ENCODE measurements around the gene NPC2. TPM values are rescaled to one million over a fixed set of nuclear protein-coding genes. Genes with fewer than 3 reads are reported as not detected.

NPC2 gene
- total RNA-seq, 4 donors from 2014 or later: 229 to 483 (median 297) TPM

DNA sequence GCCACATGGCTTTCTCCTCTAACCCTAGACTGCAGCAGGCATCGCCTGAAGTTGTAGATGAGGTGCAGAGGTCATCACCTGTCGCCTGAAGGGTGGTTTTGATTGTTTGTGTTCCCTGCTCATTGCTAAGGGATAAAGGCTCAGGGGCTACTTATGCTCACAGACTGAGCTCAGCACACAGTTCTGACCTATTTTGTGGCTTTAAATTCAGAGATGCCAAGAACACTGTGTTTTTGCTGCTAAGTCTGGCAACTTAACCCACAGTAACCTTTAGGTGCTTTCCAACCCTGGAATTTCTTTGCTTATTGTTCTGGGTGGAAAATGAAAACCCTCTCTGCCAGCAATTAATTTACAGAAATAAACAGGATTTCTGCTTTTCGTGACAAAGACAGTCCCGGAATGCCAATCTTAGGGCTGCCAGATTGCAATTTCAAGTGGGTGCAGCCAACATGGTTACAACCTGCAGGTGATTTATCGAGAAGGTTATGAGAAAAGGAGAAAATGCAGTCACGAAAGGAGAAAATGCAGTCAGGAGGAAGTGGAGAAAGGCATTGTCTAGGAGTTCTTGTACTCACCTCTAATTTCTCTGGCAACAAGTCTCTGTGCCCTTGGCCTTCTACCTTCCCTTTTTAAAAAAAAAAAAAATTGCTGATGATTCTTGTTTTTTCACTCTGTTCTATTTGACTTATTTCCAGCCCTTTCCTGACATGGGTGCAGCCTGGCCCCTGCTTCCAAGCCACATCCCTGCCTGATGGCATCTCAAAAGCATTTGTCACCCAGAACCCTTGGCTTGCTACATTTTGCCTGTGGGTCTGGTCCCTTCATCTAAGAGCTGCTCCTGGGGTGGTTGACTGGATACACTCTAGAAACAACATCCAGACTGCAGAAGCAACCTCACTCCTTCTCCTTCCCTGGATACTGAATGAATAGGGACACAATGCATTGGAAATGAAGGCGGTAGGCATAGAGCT, 23.3 kb downstream of the NPC2 start:
- no peak overlapping the region for H3K4me3 ChIP-seq (ENCODE audit: low read depth, poor library complexity, severe bottlenecking)
- DNase-seq (ENCODE audit: low spot score in 2 of 2): no peak
- intact Hi-C loops (cut with DNase I; ENCODE audit: low total_unique reads): no loop called here
- WGBS, 2 donors: 39 to 44% methylated on average over 7 of the region's 7 CpGs
- TF ChIP-seq POLR2A (IDR thresholded peaks at IDR 0.05): no peak
- TF ChIP-seq, protein P1, sequence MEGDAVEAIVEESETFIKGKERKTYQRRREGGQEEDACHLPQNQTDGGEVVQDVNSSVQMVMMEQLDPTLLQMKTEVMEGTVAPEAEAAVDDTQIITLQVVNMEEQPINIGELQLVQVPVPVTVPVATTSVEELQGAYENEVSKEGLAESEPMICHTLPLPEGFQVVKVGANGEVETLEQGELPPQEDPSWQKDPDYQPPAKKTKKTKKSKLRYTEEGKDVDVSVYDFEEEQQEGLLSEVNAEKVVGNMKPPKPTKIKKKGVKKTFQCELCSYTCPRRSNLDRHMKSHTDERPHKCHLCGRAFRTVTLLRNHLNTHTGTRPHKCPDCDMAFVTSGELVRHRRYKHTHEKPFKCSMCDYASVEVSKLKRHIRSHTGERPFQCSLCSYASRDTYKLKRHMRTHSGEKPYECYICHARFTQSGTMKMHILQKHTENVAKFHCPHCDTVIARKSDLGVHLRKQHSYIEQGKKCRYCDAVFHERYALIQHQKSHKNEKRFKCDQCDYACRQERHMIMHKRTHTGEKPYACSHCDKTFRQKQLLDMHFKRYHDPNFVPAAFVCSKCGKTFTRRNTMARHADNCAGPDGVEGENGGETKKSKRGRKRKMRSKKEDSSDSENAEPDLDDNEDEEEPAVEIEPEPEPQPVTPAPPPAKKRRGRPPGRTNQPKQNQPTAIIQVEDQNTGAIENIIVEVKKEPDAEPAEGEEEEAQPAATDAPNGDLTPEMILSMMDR (IDR thresholded peaks at IDR 0.05): no peak

- DNase-seq (ENCODE audit: low spot score in 2 of 2): no peak
- no peak overlapping the region for H3K4me3 ChIP-seq (ENCODE audit: low read depth, poor library complexity, severe bottlenecking)
- TF ChIP-seq, protein P1 (IDR thresholded peaks at IDR 0.05): no peak
- no peak for TF ChIP-seq POLR2A (IDR thresholded peaks at IDR 0.05)
- WGBS, 2 donors: 84 to 100% methylated on average over 3 of the region's 3 CpGs
- intact Hi-C loops (cut with DNase I; ENCODE audit: low total_unique reads): no loop called here
These were observed 24.6 kb downstream of the NPC2 start for GRCh38 chr14:74468513-74468912.

- no peak for TF ChIP-seq POLR2A (IDR thresholded peaks at IDR 0.05)
- TF ChIP-seq, protein P1 (IDR thresholded peaks at IDR 0.05): no peak
- H3K4me3 ChIP-seq (ENCODE audit: low read depth, poor library complexity, severe bottlenecking): no peak overlapping the region
- WGBS, 2 donors: 79 to 80% methylated on average over 2 of the region's 2 CpGs
- intact Hi-C loops (cut with DNase I; ENCODE audit: low total_unique reads): no loop called here
- no peak for DNase-seq (ENCODE audit: low spot score in 2 of 2)
These were observed 27.8 kb downstream of the NPC2 start for GRCh38 chr14:74465335-74465734.

DNA sequence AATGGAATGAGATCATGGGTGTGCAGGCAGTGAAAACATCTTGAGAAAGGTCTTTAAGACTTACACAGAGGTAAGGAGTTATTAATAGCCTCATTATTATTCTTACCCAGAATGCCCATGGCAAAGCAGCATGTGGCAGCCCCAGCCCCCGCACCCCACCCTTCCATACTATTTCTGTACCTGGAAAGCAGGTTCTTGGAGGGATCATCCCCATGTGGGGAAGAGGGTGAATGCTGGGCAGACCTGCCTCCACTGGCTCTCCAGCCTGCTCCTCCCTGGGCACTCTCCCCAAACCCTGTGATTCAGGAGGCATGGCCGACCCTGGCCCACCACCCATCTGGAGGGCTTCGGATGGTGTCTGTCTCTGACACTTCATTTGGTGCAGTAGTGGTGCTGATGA, 28.3 kb downstream of the NPC2 start:
- intact Hi-C loops (cut with DNase I; ENCODE audit: low total_unique reads): no loop called here
- no peak overlapping the region for H3K4me3 ChIP-seq (ENCODE audit: low read depth, poor library complexity, severe bottlenecking)
- WGBS, 2 donors: 58 to 68% methylated on average over 3 of the region's 3 CpGs
- no peak for TF ChIP-seq POLR2A (IDR thresholded peaks at IDR 0.05)
- TF ChIP-seq, protein P1 (IDR thresholded peaks at IDR 0.05): no peak
- no peak for DNase-seq (ENCODE audit: low spot score in 2 of 2)

- TF ChIP-seq, protein P1 (IDR thresholded peaks at IDR 0.05): no peak
- no peak for TF ChIP-seq POLR2A (IDR thresholded peaks at IDR 0.05)
- WGBS, 2 donors: 85 to 87% methylated on average over 5 of the region's 5 CpGs
- H3K4me3 ChIP-seq (ENCODE audit: low read depth, poor library complexity, severe bottlenecking): no peak overlapping the region
- peak in 1 of 2 donors; percentile 57 for DNase-seq (ENCODE audit: low spot score in 2 of 2)
- intact Hi-C loops (cut with DNase I; ENCODE audit: low total_unique reads): no loop called here
These were observed 29.4 kb downstream of the NPC2 start for GRCh38 chr14:74463697-74464096.

Measured in lower leg skin (tissue), 4 donors.